DOHH2 (cell line): ENCODE results near the gene TNFRSF19.

Source experiments
- H3F3A ChIP-seq: fragments of 200-600 bp; sonication (generic), shearing (Covaris generic); 2 replicates; pipeline ENCODE4 v1.6.0; 2016; ENCODE audit warnings: antibody characterized with exemption, mild to moderate bottlenecking; ENCODE audit not compliant: control insufficient read depth, insufficient read depth
- H3K27ac ChIP-seq: fragments of 200-600 bp; sonication (generic); 2 replicates; pipeline ENCODE4 v1.5.1; 2014; ENCODE audit warnings: low read depth, mild to moderate bottlenecking, low read length, moderate library complexity
- H3K27me3 ChIP-seq: fragments of 200-600 bp; sonication (generic); 2 replicates; pipeline ENCODE4 v1.6.1; 2014; ENCODE audit warnings: mild to moderate bottlenecking, low read length, mixed read lengths; ENCODE audit not compliant: control insufficient read depth
- H3K36me3 ChIP-seq: fragments of 200-600 bp; sonication (generic); 2 replicates; pipeline ENCODE4 v1.6.1; 2014; ENCODE audit warnings: mild to moderate bottlenecking, low read length, moderate library complexity, mixed read lengths; ENCODE audit not compliant: control insufficient read depth
- H3K4me1 ChIP-seq: fragments of 200-600 bp; sonication (generic); 2 replicates; pipeline ENCODE4 v1.6.1; 2014; ENCODE audit warnings: mild to moderate bottlenecking, low read length, mixed read lengths; ENCODE audit not compliant: control insufficient read depth
- H3K4me2 ChIP-seq: fragments of 200-600 bp; sonication (generic); 2 replicates; pipeline ENCODE4 v1.6.0; 2014; ENCODE audit warnings: mild to moderate bottlenecking, low read length, moderate library complexity
- H3K4me3 ChIP-seq: fragments of 200-600 bp; sonication (generic); 2 replicates; pipeline ENCODE4 v1.5.1; 2014; ENCODE audit warnings: mild to moderate bottlenecking, low read length, mixed read lengths
- H3K79me2 ChIP-seq: fragments of 200-600 bp; sonication (generic); 2 replicates; pipeline ENCODE4 v1.6.1; 2014; ENCODE audit warnings: mild to moderate bottlenecking, low read length, mixed read lengths; ENCODE audit not compliant: control insufficient read depth
- H3K9me2 ChIP-seq: fragments of 200-600 bp; sonication (generic); replicated peaks from 2 replicates; pipeline ENCODE4 v1.6.1; 2014; ENCODE audit warnings: mild to moderate bottlenecking, low read length, mixed read lengths; ENCODE audit not compliant: control insufficient read depth
- H3K9me3 ChIP-seq: fragments of 200-600 bp; sonication (generic); 2 replicates; pipeline ENCODE4 v1.6.1; 2014; ENCODE audit warnings: antibody characterized with exemption, low read length, mixed read lengths; ENCODE audit not compliant: control insufficient read depth, insufficient read depth
- H4K20me1 ChIP-seq: fragments of 200-600 bp; sonication (generic); 2 replicates; pipeline ENCODE4 v1.6.0; 2014; ENCODE audit warnings: low read depth, mild to moderate bottlenecking, antibody characterized with exemption, low read length, moderate library complexity; ENCODE audit not compliant: control insufficient read depth, insufficient read depth
- EZH2phosphoT487 ChIP-seq: fragments of 200-600 bp; sonication (generic); IDR thresholded peaks from 2 replicates; pipeline ENCODE4 v1.6.1; 2017; ENCODE audit warnings: borderline replicate concordance, mild to moderate bottlenecking, antibody characterized with exemption, low read length, moderate library complexity, mixed read lengths
- TF ChIP-seq, protein P1 (sequence below): fragments of 200-600 bp; sonication (generic); IDR thresholded peaks from one replicate; pipeline ENCODE4 v1.5.1; 2014; ENCODE audit warnings: antibody characterized with exemption, mild to moderate bottlenecking, low read depth, low read length; ENCODE audit not compliant: poor library complexity, severe bottlenecking

The TNFRSF19 gene

DNA sequence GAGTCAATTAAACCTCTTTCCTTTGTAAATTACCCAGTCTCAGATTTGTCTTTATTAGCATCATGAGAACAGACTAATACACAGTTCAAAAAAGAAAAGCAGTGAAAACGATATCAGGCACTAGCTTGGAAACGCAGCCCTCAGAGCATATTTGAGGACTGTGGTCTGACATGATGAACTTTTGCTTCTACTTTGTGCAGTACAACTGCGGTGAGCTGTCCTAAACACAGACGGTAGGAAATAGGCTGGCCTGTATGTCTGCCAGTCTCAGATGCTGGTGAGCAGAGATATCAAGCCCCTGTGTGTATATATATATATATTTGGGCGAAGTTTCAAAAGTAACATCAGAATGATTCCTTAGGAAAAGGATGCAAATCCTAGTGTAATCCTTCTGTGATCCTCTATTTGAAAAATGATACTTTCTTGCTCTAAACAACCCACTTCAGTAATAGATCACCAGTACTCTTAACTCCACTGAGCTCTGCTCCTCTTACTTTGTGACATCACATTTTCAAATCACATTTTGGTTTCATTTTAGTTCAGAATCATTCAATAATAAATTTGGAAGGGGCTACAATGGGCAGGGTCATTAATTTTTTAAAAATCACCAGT, 74.4 kb downstream of the TNFRSF19 start:
- H3K4me3 ChIP-seq = no peak overlapping the region
- H3K79me2 ChIP-seq = no peaks in the 10 kb centered on the region
- H3F3A ChIP-seq = no peaks in the 10 kb centered on the region
- H3K27me3 ChIP-seq = 0 out of 2 replicates have a peak, but pooled peaks cover 8% of the 10 kb centered on the region
- H3K9me2 ChIP-seq = no peaks in the 10 kb centered on the region
- H4K20me1 ChIP-seq = no peaks in the 10 kb centered on the region
- no peaks in the 10 kb centered on the region for H3K9me3 ChIP-seq
- H3K4me1 ChIP-seq = no peaks in the 10 kb centered on the region
- no peak for TF ChIP-seq EZH2phosphoT487
- TF ChIP-seq, protein P1, sequence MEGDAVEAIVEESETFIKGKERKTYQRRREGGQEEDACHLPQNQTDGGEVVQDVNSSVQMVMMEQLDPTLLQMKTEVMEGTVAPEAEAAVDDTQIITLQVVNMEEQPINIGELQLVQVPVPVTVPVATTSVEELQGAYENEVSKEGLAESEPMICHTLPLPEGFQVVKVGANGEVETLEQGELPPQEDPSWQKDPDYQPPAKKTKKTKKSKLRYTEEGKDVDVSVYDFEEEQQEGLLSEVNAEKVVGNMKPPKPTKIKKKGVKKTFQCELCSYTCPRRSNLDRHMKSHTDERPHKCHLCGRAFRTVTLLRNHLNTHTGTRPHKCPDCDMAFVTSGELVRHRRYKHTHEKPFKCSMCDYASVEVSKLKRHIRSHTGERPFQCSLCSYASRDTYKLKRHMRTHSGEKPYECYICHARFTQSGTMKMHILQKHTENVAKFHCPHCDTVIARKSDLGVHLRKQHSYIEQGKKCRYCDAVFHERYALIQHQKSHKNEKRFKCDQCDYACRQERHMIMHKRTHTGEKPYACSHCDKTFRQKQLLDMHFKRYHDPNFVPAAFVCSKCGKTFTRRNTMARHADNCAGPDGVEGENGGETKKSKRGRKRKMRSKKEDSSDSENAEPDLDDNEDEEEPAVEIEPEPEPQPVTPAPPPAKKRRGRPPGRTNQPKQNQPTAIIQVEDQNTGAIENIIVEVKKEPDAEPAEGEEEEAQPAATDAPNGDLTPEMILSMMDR = no peak
- H3K4me2 ChIP-seq = no peak overlapping the region
- H3K36me3 ChIP-seq = no peaks in the 10 kb centered on the region
- H3K27ac ChIP-seq = no peak overlapping the region

DNA sequence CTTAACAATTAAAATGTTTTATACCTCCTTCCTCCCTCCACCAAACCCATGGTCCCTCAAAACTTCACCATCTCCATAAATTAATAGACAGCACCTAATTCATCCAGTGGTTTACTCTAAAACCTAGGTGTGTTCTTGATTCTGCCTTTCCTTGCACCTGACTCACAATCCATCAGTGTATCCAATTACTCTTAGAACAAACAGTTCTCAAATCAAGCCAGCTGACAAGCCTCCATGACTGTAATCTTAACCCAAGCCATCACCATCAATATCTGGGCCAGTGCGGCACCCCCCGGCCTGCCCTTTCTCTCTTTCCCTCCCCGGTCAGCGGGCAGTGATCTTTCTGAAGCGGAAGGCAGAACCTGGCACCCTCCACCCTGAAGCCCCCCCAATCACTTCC, 75.6 kb downstream of the TNFRSF19 start:
- Histone ChIP-seq H4K20me1 (no peaks in the 10 kb centered on the region), H3K27me3 (0 out of 2 replicates have a peak, but pooled peaks cover 8% of the 10 kb centered on the region), H3K4me3 (no peak overlapping the region), H3K27ac (no peak overlapping the region), H3F3A (no peaks in the 10 kb centered on the region), H3K9me2 (no peaks in the 10 kb centered on the region), H3K9me3 (no peaks in the 10 kb centered on the region), H3K36me3 (no peaks in the 10 kb centered on the region), H3K79me2 (no peaks in the 10 kb centered on the region), H3K4me2 (no peak overlapping the region), H3K4me1 (no peaks in the 10 kb centered on the region)
- TF ChIP-seq EZH2phosphoT487 = no peak
- TF ChIP-seq, protein P1 = no peak

DNA sequence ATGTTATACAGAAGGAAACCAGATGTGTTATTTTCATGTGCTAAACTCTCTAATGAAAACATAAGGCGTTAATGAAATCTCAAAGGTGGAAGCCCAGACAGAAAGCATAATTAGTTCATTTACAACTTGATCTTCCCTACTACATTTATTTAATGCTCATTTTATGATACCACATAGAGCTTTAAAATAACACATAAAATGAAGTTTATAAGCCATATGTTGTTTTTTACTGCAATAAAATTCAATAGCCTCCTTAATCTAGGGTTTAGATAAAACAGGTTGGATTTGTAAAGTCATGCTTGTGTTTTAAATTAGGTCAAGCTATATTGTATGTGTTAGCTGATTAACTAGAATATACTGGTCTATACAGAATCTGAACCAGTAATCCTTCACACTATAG, 81.2 kb downstream of the TNFRSF19 start:
- no peak overlapping the region for H3K4me3 ChIP-seq
- no peaks in the 10 kb centered on the region for H3F3A ChIP-seq
- H3K79me2 ChIP-seq = no peaks in the 10 kb centered on the region
- no peaks in the 10 kb centered on the region for H3K36me3 ChIP-seq
- peaks cover 4% of the 10 kb centered on the region; the same call in 1 of the 2 replicates for H3K27me3 ChIP-seq
- TF ChIP-seq, protein P1 = no peak
- TF ChIP-seq EZH2phosphoT487 = no peak
- no peaks in the 10 kb centered on the region for H3K9me2 ChIP-seq
- H3K9me3 ChIP-seq = no peaks in the 10 kb centered on the region
- H3K27ac ChIP-seq = no peak overlapping the region
- no peaks in the 10 kb centered on the region for H4K20me1 ChIP-seq
- no peaks in the 10 kb centered on the region for H3K4me1 ChIP-seq
- H3K4me2 ChIP-seq = no peak overlapping the region
